ENCODE results near the gene PTPN9. TPM values are rescaled to one million over a fixed set of nuclear protein-coding genes. Genes with fewer than 3 reads are reported as not detected.
"Not testable (repeated sequence)": the region's sequence is repeated elsewhere in the genome, so short reads cannot be mapped to it uniquely, and the experiment has no call there.

Gene PTPN9
- total and polyA plus RNA-seq, 2 of the 4 experiments (the other 2 are of a cell fraction): 26.5 to 38.9 TPM

GRCh38 chr15:75477094-75477493 lies 102.0 kb downstream of the PTPN9 start:
- H3K56ac ChIP-seq (ENCODE audit: extremely low read depth, insufficient read depth, low read length); H3K9ac ChIP-seq (ENCODE audit: low read depth, low read length); CTCF ChIA-PET; DNase-seq; H4K91ac ChIP-seq (ENCODE audit: insufficient read depth, low read depth, low read length); H3K4me1 ChIP-seq (ENCODE audit: control insufficient read depth, insufficient read depth, low read length); H3K4ac ChIP-seq (ENCODE audit: low read depth, low read length); H3K27me3 ChIP-seq (ENCODE audit: control insufficient read depth, insufficient read depth, low read length); H2AK9ac ChIP-seq (replicated peaks; ENCODE audit: low read depth, low read length, poor library complexity); H3K9me1 ChIP-seq (ENCODE audit: insufficient read depth, low read length); H3K18ac ChIP-seq (ENCODE audit: low read depth, low read length); H4K8ac ChIP-seq (ENCODE audit: low read depth in 2 of 2, low read length in 2 of 2); intact Hi-C loops (cut with micrococcal nuclease); H4K20me1 ChIP-seq (ENCODE audit: insufficient read depth, low read length); H2BK120ac ChIP-seq (ENCODE audit: low read depth, low read length); H3K27ac ChIP-seq (ENCODE audit: insufficient read depth, low read length); H3K23ac ChIP-seq (ENCODE audit: low read depth, low read length); H3K4me3 ChIP-seq (ENCODE audit: insufficient read depth, low read depth, low read length); H4K5ac ChIP-seq (ENCODE audit: low read depth, low read length); ATAC-seq (ENCODE audit: low read depth); dilution Hi-C loops (cut with HindIII; ENCODE audit: low sequenced_read_pairs, unreplicated experiment); BruUV-seq (replicated peaks); H2BK20ac ChIP-seq (ENCODE audit: low read depth, low read length); in situ Hi-C loops (cut with MboI; ENCODE audit: low sequenced_read_pairs); POLR2A ChIA-PET (ENCODE audit: unreplicated experiment); H2AK5ac ChIP-seq (ENCODE audit: low read depth, low read length); H2BK15ac ChIP-seq (ENCODE audit: low read depth, low read length); H3K9me3 ChIP-seq (ENCODE audit: control insufficient read depth, insufficient read depth, low read length); H3K4me2 ChIP-seq (ENCODE audit: low read depth, low read length); H2AFZ ChIP-seq (replicated peaks; ENCODE audit: low read length, poor library complexity); H2BK5ac ChIP-seq (ENCODE audit: low read depth, low read length, poor library complexity, severe bottlenecking); H3K14ac ChIP-seq (replicated peaks; ENCODE audit: low read depth, low read length): not testable (repeated sequence)
- Histone ChIP-seq H3K79me1 (ENCODE audit: low read depth in 1 of 2, low read length in 2 of 2) (peaks cover 8 to 15% of the 10 kb centered on the region in 2 experiments; a peak in 3 of 4 replicates), H3K36me3 (ENCODE audit: control insufficient read depth, insufficient read depth, low read length) (peaks cover 23% of the 10 kb centered on the region)
- WGBS, 2 experiments (ENCODE audit: extremely low coverage in 2 of 2, insufficient read length in 1 of 2): no CpG with 5 or more reads among the region's 5 CpGs
